AG04450 (cell line): ENCODE measurements around the gene CNBD2. TPM values are rescaled to one million over a fixed set of nuclear protein-coding genes. Genes with fewer than 3 reads are reported as not detected.

Experiments used
- CTCF ChIA-PET: fragments of 300-600, 350-600 bp; formaldehyde crosslinking; extraction: SDS; loops from one replicate; lab custom pipeline; 2022; ENCODE audit warnings: antibody characterized with exemption, inconsistent platforms; lab: Charles Lee
- POLR2A ChIA-PET: fragments of 350-600 bp; formaldehyde crosslinking; extraction: SDS; loops from one replicate; lab custom pipeline; 2021; ENCODE audit warnings: antibody characterized with exemption, inconsistent platforms; lab: Yijun Ruan, JAX
- DNase-seq: peaks from one replicate; pipeline ENCODE4 v3.0.0-alpha.2; 2011; ENCODE audit warnings: low read depth, low spot score
- H3K27ac ChIP-seq: one replicate; pipeline ENCODE4 v1.5.1; 2012; ENCODE audit warnings: low read depth, low read length, control low read depth
- H3K27me3 ChIP-seq: one replicate; pipeline ENCODE4 v1.6.0; 2012; ENCODE audit warnings: low read length; ENCODE audit not compliant: control insufficient read depth, insufficient read depth
- H3K4me3 ChIP-seq: 2 replicates; pipeline ENCODE4 v1.5.1; 2011; ENCODE audit warnings: mild to moderate bottlenecking, low read depth, low read length, control low read depth
- H3K9me3 ChIP-seq: 2 replicates; pipeline ENCODE4 v1.5.1; 2012; ENCODE audit warnings: low read length; ENCODE audit not compliant: control insufficient read depth, insufficient read depth
- CTCF ChIP-seq: IDR thresholded peaks from 2 replicates; pipeline ENCODE4 v1.5.1; 2011; ENCODE audit warnings: low read depth, low read length, control low read depth, inconsistent platforms
- polyA plus RNA-seq: library from polyadenylated mRNA; depleted of rRNA; stranded (reverse); fragments of >200 nt; gene quantifications from 2 replicates; pipeline ENCODE4 v1.2.3, GENCODE V29; 2011

Gene CNBD2
- polyA plus RNA-seq, 1 experiment: 1.8 TPM

GRCh38 chr20:36008461-36009035 lies 40.2 kb downstream of the CNBD2 start:
- H3K4me3 ChIP-seq: no peak overlapping the region
- no peak for DNase-seq
- H3K27ac ChIP-seq: no peak overlapping the region
- ChIA-PET POLR2A (interaction anchor here (0.6 kb wide), 1 partner anchor 432 kb away, joined by 6 read pairs; no protein-coding TSS in a partner anchor), CTCF (interaction anchor here (1.0 to 2.8 kb wide), 3 partner anchors 16 to 130 kb away, joined by 6 to 15 read pairs (median 6); no protein-coding TSS in a partner anchor)
- TF ChIP-seq CTCF: no peak
- H3K27me3 ChIP-seq: peaks cover 8% of the 10 kb centered on the region
- H3K9me3 ChIP-seq: peaks cover 7% of the 10 kb centered on the region; the same call in 1 of the 2 replicates

- no peak for TF ChIP-seq CTCF
- Histone ChIP-seq H3K9me3 (no peaks in the 10 kb centered on the region), H3K27me3 (peaks cover 4% of the 10 kb centered on the region), H3K4me3 (no peak overlapping the region), H3K27ac (no peak overlapping the region)
- ChIA-PET POLR2A (no interaction called here), CTCF (interaction anchor here (0.7 to 1.3 kb wide), 3 partner anchors 147 to 364 kb away, joined by 3 to 4 read pairs (median 3); no protein-coding TSS in a partner anchor)
- DNase-seq: no peak
These were observed 41.7 kb downstream of the CNBD2 start for GRCh38 chr20:36010076-36010475.

GRCh38 chr20:36010825-36011224 lies 42.4 kb downstream of the CNBD2 start:
- Histone ChIP-seq H3K9me3 (no peaks in the 10 kb centered on the region), H3K27me3 (peaks cover 4% of the 10 kb centered on the region), H3K27ac (no peak overlapping the region), H3K4me3 (no peak overlapping the region)
- TF ChIP-seq CTCF: no peak
- POLR2A ChIA-PET: no interaction called here
- no peak for DNase-seq
- CTCF ChIA-PET: interaction anchor here (1.2 to 1.6 kb wide), 4 partner anchors 18 to 192 kb away, joined by 3 to 5 read pairs (median 4); partner anchors contain the start of gene SCAND1

DNA sequence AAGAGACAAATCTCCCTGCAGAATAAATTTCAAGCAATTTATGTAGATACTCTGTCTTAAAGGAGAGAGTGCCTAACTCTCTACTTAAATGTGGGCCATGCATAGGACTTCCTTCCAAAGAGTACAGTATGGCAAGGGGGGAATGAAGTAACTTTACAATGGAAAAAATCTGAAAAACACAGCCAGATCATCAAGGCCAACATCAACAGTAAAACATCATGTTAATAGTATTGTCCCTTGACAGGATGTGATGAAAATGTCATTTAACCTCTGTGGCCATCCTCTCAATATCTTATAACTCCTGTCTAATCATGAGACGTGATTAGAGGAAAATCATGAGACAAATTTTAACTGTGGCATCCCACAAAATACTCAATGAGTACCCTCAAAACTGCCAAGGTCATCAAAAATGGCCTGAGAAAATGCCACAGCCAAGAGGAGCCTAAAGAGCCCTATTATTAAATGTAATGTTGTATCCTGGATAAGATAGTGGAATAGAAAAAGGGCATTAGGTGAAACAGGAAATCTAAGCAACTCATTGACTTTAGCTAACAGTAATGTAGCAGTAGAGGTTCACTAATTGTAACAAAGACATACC lies 47.5 kb downstream of the CNBD2 start:
- Histone ChIP-seq H3K4me3 (no peak overlapping the region), H3K27me3 (peaks cover under 1% of the 10 kb centered on the region), H3K27ac (no peak overlapping the region), H3K9me3 (no peaks in the 10 kb centered on the region)
- TF ChIP-seq CTCF: no peak
- ChIA-PET CTCF (interaction anchor here (4.1 kb wide), 1 partner anchor 23 kb away, joined by 15 read pairs; no protein-coding TSS in a partner anchor), POLR2A (no interaction called here)
- no peak for DNase-seq
